HCT116 (cell line): Measurements from ENCODE around the gene MIB2. TPM values are rescaled to one million over a fixed set of nuclear protein-coding genes. Genes with fewer than 3 reads are reported as not detected.

Source experiments
- ATAC-seq: fragments of 200-7000 bp; cut with Tn5 transposase; 2 replicates; pipeline ENCODE4 v1.9.1; 2020; ENCODE audit warnings: mild to moderate bottlenecking, moderate library complexity
- BruUV-seq: library from RNA; stranded (reverse); fragments of 400-500 nt; replicated peaks from 2 replicates; lab custom pipeline; 2021; lab: Mats Ljungman, UMichigan
- CTCF ChIA-PET: fragments of 300-600 bp; sonication (Branson Sonifier 250); formaldehyde crosslinking; loops from one replicate; lab custom pipeline; 2021; ENCODE audit warnings: antibody characterized with exemption; lab: Charles Lee
- POLR2A ChIA-PET: fragments of 300-600, 350-600 bp; sonication (Branson Sonifier 250); formaldehyde crosslinking; loops from one replicate; lab custom pipeline; 2021; ENCODE audit warnings: antibody characterized with exemption; lab: Charles Lee
- RAD21 ChIA-PET, 2 experiments: fragments of 300-600 bp; sonication (Branson Sonifier 250); formaldehyde crosslinking; loops; one replicate each; lab custom pipeline; 2023; ENCODE audit warnings: low total read pairs in 2 of 2; ENCODE audit not compliant: uncharacterized antibody in 2 of 2, unreplicated experiment in 2 of 2, low non-redundant PET in 1 of 2; lab: Charles Lee
- DNase-seq: peaks from one replicate; pipeline ENCODE4 v3.0.0-alpha.2; 2010; ENCODE audit warnings: low read depth, low spot score
- H2AFZ ChIP-seq: fragments of 200-600 bp; shearing (Covaris generic), sonication (generic); 2 replicates; pipeline ENCODE4 v1.6.1; 2017; ENCODE audit warnings: low read depth, mixed run types, mixed read lengths, antibody characterized with exemption, low read length; ENCODE audit not compliant: poor library complexity, severe bottlenecking
- H3K27ac ChIP-seq: 2 replicates; pipeline ENCODE4 v1.5.1; 2012; ENCODE audit warnings: low read depth, low read length
- H3K27me3 ChIP-seq: fragments of 200-600 bp; sonication (generic); 2 replicates; pipeline ENCODE4 v1.6.1; 2016; ENCODE audit warnings: mixed run types, low read length, mixed read lengths; ENCODE audit not compliant: insufficient read depth
- H3K36me3 ChIP-seq, 2 experiments: fragments of 200-500 bp in 1 of 2; fragments of 200-600 bp in 1 of 2; sonication (Bioruptor generic) in 1 of 2; sonication (generic) in 1 of 2; 2 replicates each; pipeline versions ENCODE4 v1.5.1 to v1.6.1; 2014 to 2016; ENCODE audit warnings: low read length in 2 of 2, inconsistent platforms in 1 of 2, mixed read lengths in 1 of 2, mixed run types in 1 of 2; ENCODE audit not compliant: insufficient read depth in 2 of 2, control insufficient read depth in 1 of 2
- H3K4me1 ChIP-seq, 2 experiments: fragments of 200-600 bp in 1 of 2; sonication (generic) in 1 of 2; 2 replicates each; pipeline versions ENCODE4 v1.5.1 to v1.6.1; 2012 to 2017; ENCODE audit warnings: low read length in 2 of 2, inconsistent platforms in 1 of 2, mild to moderate bottlenecking in 1 of 2, mixed read lengths in 1 of 2, mixed run types in 1 of 2, moderate library complexity in 1 of 2; ENCODE audit not compliant: insufficient read depth in 2 of 2, control insufficient read depth in 1 of 2
- H3K4me2 ChIP-seq: fragments of 200-600 bp; sonication (generic); 2 replicates; pipeline ENCODE4 v1.6.1; 2017; ENCODE audit warnings: mixed run types, low read length, mixed read lengths
- H3K4me3 ChIP-seq, 2 experiments: fragments of 200-600 bp in 1 of 2; sonication (generic) in 1 of 2; replicated peaks in 1 of 2; 2 replicates each; pipeline ENCODE4 v1.5.1; 2011 to 2016; ENCODE audit warnings: low read length in 2 of 2, control low read depth in 1 of 2, low read depth in 1 of 2, mild to moderate bottlenecking in 1 of 2, mixed read lengths in 1 of 2, mixed run types in 1 of 2
- H3K79me2 ChIP-seq: fragments of 200-600 bp; sonication (generic); 2 replicates; pipeline ENCODE4 v1.6.1; 2017; ENCODE audit warnings: mild to moderate bottlenecking, mixed run types, low read length, moderate library complexity, mixed read lengths; ENCODE audit not compliant: insufficient read depth
- H3K9ac ChIP-seq: fragments of 200-600 bp; sonication (generic); 2 replicates; pipeline ENCODE4 v1.6.1; 2016; ENCODE audit warnings: low read length, mixed read lengths
- H3K9me2 ChIP-seq: fragments of 200-600 bp; sonication (generic), shearing (Covaris generic); 2 replicates; pipeline ENCODE4 v1.6.1; 2017; ENCODE audit warnings: mixed run types, mild to moderate bottlenecking, moderate library complexity; ENCODE audit not compliant: insufficient read depth
- H3K9me3 ChIP-seq, 2 experiments: fragments of 200-500 bp in 1 of 2; fragments of 200-600 bp in 1 of 2; sonication (Bioruptor generic) in 1 of 2; sonication (generic) in 1 of 2; 2 replicates each; pipeline ENCODE4 v1.6.1; 2014 to 2017; ENCODE audit warnings: low read length in 2 of 2, mixed read lengths in 2 of 2, inconsistent platforms in 1 of 2, low read depth in 1 of 2, mild to moderate bottlenecking in 1 of 2, mixed run types in 1 of 2, moderate library complexity in 1 of 2; ENCODE audit not compliant: control insufficient read depth in 1 of 2, insufficient read depth in 1 of 2
- H4K20me1 ChIP-seq: fragments of 200-600 bp; sonication (generic), shearing (Covaris generic); 2 replicates; pipeline ENCODE4 v1.6.1; 2017; ENCODE audit warnings: mixed run types, mild to moderate bottlenecking, moderate library complexity; ENCODE audit not compliant: insufficient read depth
- ATF3 ChIP-seq: IDR thresholded peaks from 2 replicates; pipeline ENCODE4 v1.6.1; 2012
- ELF1 ChIP-seq: IDR thresholded peaks from 2 replicates; pipeline ENCODE4 v1.6.1; 2012; ENCODE audit warnings: low read depth, borderline replicate concordance
- EZH2 ChIP-seq: fragments of 200-600 bp; sonication (generic); IDR thresholded peaks from 2 replicates; pipeline ENCODE4 v1.6.1; 2017; ENCODE audit warnings: antibody characterized with exemption, mixed run types
- EZH2phosphoT487 ChIP-seq: fragments of 200-600 bp; IDR thresholded peaks from 2 replicates; pipeline ENCODE4 v1.6.1; 2018; ENCODE audit warnings: antibody characterized with exemption, borderline replicate concordance
- POLR2AphosphoS5 ChIP-seq: IDR thresholded peaks from 2 replicates; pipeline ENCODE4 v1.6.1; 2011; ENCODE audit warnings: mild to moderate bottlenecking, low read depth, low read length, moderate library complexity
- RAD21 ChIP-seq: IDR thresholded peaks from 2 replicates; pipeline ENCODE4 v1.6.1; 2012; ENCODE audit warnings: low read depth, mild to moderate bottlenecking
- SIN3A ChIP-seq: IDR thresholded peaks from 2 replicates; pipeline ENCODE4 v1.6.1; 2012; ENCODE audit warnings: low read depth
- SP1 ChIP-seq: IDR thresholded peaks from 2 replicates; pipeline ENCODE4 v1.6.1; 2012; ENCODE audit warnings: low read depth
- intact Hi-C: fragments of 100-400 bp; cut with micrococcal nuclease; formaldehyde crosslinking; loops from 2 replicates; pipeline ENCODE4 v1.10.0; 2022
- total RNA-seq: library from RNA; stranded (reverse); gene quantifications from one replicate; pipeline ENCODE4 v1.2.1, GENCODE V29; 2021; ENCODE audit not compliant: unreplicated experiment
- TF ChIP-seq, protein P1 (sequence below): IDR thresholded peaks from 2 replicates; pipeline ENCODE4 v1.6.1; 2011; ENCODE audit warnings: mild to moderate bottlenecking, low read length, moderate library complexity; ENCODE audit not compliant: insufficient replicate concordance; ENCODE audit errors: extremely low read depth
- TF ChIP-seq, protein P2 (sequence below): IDR thresholded peaks from 2 replicates; pipeline ENCODE4 v1.6.1; 2012

Gene MIB2
- total RNA-seq, 1 experiment from 2014 or later, result 194 TPM

DNA sequence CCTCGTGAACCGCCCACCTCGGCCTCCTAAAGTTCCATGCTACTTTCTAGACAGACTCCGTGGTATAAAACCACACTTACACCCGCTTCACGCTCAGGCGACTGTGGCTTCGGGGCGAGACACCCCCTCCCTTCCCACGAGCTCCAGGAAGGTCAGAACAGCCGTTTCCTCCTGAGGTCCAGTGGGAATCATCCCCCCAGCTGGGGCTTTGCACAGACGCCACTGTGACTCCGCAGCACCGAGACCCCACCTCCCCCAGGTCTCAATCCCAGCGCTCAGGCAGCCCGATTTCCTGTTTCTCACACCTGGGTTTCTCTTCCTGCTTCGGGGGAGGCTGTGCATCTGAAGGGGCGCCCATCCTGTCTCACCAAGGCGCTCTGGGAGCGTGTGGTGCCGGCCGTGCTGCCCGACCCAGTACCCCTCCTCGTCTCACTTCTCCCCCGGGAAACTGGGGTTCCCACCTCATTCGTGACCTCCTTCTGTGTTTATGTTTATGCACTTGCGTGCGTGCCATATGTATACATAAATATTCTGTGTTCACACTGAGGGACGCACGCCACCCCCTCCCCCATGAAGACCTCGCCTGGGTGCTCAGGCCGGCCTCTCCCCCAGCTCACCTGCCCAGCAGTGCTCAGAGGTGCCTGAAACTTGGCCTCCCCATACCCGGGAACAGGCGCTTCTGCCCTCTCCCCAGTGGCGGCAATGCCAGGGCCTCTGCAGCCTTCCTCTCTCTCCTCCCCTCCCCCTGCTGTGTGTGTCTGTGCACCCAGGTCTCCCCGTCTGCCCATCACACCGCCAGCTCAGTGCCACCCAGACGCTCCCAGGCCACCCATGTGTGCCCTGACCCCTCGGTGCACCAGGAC is 62.6 kb downstream of the MIB2 start:
- no peaks in the 10 kb centered on the region for H3K79me2 ChIP-seq
- H3K4me1 ChIP-seq, result peaks cover 0 to 7% of the 10 kb centered on the region in 2 experiments; a peak in 1 of 4 replicates
- DNase-seq, result no peak
- no peak overlapping the region for H2AFZ ChIP-seq
- CTCF ChIA-PET, result no interaction called here
- no peaks in the 10 kb centered on the region for H3K36me3 ChIP-seq
- H3K9me3 ChIP-seq, result no peaks in the 10 kb centered on the region
- ATAC-seq, result no peak
- POLR2A ChIA-PET, result no interaction called here
- no peaks in the 10 kb centered on the region for H3K27me3 ChIP-seq
- H3K27ac ChIP-seq, result 0 out of 2 replicates have a peak overlapping the region, but pooled peaks have one; percentile 15
- TF ChIP-seq POLR2AphosphoS5 (no peak), EZH2phosphoT487 (no peak), ELF1 (no peak), SP1 (no peak), EZH2 (no peak), RAD21 (no peak), SIN3A (no peak), ATF3 (no peak)
- TF ChIP-seq, protein P1, sequence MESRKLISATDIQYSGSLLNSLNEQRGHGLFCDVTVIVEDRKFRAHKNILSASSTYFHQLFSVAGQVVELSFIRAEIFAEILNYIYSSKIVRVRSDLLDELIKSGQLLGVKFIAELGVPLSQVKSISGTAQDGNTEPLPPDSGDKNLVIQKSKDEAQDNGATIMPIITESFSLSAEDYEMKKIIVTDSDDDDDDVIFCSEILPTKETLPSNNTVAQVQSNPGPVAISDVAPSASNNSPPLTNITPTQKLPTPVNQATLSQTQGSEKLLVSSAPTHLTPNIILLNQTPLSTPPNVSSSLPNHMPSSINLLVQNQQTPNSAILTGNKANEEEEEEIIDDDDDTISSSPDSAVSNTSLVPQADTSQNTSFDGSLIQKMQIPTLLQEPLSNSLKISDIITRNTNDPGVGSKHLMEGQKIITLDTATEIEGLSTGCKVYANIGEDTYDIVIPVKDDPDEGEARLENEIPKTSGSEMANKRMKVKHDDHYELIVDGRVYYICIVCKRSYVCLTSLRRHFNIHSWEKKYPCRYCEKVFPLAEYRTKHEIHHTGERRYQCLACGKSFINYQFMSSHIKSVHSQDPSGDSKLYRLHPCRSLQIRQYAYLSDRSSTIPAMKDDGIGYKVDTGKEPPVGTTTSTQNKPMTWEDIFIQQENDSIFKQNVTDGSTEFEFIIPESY, result no peak
- TF ChIP-seq, protein P2, sequence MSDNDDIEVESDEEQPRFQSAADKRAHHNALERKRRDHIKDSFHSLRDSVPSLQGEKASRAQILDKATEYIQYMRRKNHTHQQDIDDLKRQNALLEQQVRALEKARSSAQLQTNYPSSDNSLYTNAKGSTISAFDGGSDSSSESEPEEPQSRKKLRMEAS, result no peak
- H3K4me2 ChIP-seq, result no peak overlapping the region
- no peak overlapping the region for H3K9ac ChIP-seq
- no peaks in the 10 kb centered on the region for H4K20me1 ChIP-seq
- RAD21 ChIA-PET, result no interaction called here
- no TSS peak for BruUV-seq
- no peak overlapping the region for H3K4me3 ChIP-seq
- H3K9me2 ChIP-seq, result no peaks in the 10 kb centered on the region
- intact Hi-C loops, result no loop called here
